ENCODE data around the gene SLC12A7.

The SLC12A7 gene

DNA sequence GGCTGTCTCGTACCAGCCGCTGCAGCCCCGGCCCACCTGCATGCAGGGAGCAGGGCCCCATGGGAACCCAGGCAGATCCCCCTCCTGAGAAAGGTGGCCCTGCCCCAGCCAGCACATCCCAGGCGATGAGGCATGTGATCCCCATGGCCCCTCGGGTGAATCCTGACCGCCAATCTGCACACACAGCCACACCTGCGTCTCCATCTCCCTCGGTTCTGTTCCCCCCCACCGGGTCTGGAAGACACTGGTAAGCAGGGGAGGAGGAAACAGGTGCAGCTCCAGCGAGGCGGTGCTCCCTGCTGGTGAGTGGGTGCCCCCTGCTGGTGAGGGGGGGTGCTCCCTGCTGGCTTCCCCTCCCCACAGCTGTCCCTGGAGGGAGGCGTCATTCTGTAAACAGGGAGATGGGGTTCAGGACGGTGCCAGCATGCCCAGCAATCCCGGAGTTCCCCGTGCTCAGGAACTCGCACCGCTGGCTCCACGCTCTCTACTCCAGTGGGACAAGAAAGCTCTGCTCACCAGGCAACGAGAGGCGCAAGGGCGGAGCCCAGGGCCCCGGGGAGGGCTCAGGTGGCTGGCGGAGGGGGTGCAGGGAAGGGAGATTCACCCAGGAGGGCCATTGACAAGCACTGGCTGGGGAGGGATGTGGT lies 28.4 kb upstream of the SLC12A7 start:
- H3K4me1 ChIP-seq (ENCODE audit: insufficient read depth, low read length): no peaks in the 10 kb centered on the region

DNA sequence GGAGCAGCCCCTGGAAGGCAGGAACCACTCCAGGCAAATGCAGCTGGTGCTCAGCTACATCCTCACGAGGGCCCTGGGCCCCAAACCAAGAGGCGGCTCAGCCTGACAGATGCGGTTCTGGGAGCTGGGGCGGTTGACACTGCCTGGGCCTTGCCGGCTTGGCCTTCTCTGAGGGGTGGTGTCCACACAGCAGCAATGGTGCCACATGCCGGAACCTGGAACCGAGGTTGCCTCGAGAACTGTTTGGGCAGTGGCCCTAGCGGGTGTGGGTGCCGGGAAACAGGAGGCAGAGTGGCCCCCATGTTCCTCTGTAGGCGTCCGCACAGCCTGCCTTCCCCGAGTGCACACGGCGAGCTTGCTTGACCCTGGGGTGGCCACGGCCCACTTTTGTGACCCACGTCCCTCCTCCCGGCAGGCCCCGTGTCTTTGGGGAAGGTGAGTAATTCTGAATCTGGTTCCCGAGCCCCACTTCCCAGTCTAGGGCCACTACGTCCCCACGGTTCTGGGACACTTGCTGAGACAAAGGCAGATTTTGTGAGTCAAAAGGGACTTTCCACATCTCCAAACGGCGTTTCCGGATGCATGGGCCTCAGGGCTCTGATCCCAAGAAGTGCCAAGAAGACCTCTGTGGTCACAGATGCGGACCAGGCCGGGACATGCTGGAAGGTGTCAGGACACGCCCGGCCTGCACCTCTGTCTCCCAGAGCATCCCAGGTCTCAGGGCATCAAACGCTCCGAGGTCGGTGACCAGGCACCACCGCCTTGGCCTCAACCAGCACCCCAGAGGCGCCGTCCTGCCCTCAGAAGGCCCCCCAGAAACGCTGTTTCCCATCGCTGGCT lies 27.7 kb upstream of the SLC12A7 start:
- Histone ChIP-seq H3K9me3 (ENCODE audit: insufficient read depth, low read depth, low read length) (no peaks in the 10 kb centered on the region), H3K27ac (ENCODE audit: low read depth, low read length) (no peak overlapping the region), H3K27me3 (ENCODE audit: insufficient read depth, low read length) (no peaks in the 10 kb centered on the region), H3K4me1 (ENCODE audit: insufficient read depth, low read length) (no peaks in the 10 kb centered on the region), H3K36me3 (ENCODE audit: insufficient read depth, low read length) (no peaks in the 10 kb centered on the region), H3K9ac (ENCODE audit: low read depth, low read length) (no peak overlapping the region), H3K4me3 (ENCODE audit: low read length) (no peak overlapping the region)
- 93% methylated on average over 37 of the region's 37 CpGs for WGBS

More for the DNA sequence above, 28.4 kb upstream of the SLC12A7 start:
- Histone ChIP-seq H3K9ac (ENCODE audit: low read depth, low read length) (no peak overlapping the region), H3K9me3 (ENCODE audit: insufficient read depth, low read depth, low read length) (no peaks in the 10 kb centered on the region), H3K36me3 (ENCODE audit: insufficient read depth, low read length) (no peaks in the 10 kb centered on the region), H3K27me3 (ENCODE audit: insufficient read depth, low read length) (no peaks in the 10 kb centered on the region), H3K27ac (ENCODE audit: low read depth, low read length) (no peak overlapping the region), H3K4me3 (ENCODE audit: low read length) (no peak overlapping the region)
- WGBS: 58% methylated on average over 22 of the region's 23 CpGs

DNA sequence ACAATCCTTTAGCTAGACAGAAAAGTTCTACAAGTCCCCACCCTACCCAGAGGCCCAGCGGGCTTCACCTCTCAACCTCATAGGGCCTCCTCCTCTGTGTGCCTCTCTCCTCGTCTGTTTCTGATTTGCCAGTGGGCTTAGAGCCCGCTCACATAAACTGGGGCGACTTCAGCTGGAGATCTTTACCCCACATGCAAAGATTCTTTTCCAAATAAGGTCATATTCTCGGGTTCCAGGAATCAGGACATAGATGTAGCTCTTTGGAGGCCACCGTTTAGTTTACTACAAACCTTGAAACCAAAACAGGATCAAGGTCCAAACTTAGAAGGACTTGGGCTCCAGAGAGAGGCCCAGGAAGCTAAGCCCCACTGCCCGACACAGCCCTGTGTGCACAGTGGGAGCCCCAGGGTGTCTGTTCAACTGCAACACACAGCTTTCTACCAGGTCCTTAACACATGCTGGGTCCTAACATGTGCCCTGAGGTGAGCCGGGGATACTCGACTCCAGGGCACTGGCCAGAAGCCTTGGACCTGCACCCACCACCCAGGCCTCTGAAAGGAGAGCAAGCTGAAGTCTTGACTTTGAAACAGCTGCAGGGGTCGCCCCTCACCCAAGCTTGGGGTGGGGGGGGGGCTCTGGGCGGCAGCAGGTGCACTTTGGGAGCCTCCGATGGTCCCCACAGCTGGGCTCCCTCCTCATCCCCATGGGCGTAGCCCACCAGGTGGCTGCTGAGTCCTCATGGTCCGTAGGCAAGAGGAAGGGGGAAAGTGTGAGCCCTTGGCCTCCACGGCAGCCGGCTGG lies 26.8 kb upstream of the SLC12A7 start:
- no peak overlapping the region for H3K9ac ChIP-seq (ENCODE audit: low read depth, low read length)
- no peaks in the 10 kb centered on the region for H3K9me3 ChIP-seq (ENCODE audit: insufficient read depth, low read depth, low read length)
- H3K27me3 ChIP-seq (ENCODE audit: insufficient read depth, low read length): no peaks in the 10 kb centered on the region
- H3K4me1 ChIP-seq (ENCODE audit: insufficient read depth, low read length): no peaks in the 10 kb centered on the region
- no peak overlapping the region for H3K27ac ChIP-seq (ENCODE audit: low read depth, low read length)
- H3K4me3 ChIP-seq (ENCODE audit: low read length): no peak overlapping the region
- no peaks in the 10 kb centered on the region for H3K36me3 ChIP-seq (ENCODE audit: insufficient read depth, low read length)
- WGBS: 92% methylated on average over 16 of the region's 16 CpGs

DNA sequence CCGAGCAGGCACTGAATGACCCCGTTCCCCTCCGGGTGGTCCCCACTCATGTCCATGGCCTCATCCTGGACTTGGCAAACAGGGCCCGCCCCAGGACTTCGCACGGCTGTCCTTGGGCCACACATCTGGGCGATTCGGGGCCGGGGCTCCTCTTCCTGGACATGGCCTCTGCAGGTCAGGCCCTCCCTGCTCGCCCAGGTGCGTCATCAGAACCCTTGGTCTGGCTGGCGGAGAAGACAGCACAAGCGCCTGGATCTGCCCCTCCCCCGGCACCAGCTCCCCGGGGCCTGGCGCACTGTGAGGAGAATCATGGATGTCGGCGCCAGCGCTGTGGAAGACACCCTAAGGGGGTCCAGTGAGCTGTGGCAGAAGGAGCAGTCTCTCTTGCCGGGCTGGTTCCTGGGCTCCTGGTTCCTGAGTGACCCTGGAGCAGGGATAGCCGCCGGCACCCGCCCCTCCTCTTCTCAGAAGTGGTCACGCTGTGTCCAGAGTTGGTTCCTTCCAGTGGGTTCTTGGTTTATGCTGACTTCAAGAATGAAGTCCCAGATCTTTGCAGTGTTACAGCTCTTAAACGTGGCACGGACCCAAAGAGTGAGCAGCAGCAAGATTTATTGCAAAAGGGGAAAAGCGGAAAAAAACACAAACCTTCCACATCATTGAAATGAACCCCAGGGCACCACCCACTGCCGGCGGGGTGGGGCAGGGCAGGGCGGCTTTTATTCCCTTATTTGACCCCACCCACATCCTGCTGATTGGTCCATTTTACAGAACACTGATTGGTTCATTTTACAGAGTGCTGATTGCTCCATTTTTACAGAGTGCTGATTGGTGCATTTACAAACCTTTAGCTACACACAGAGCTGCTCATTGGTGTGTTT lies 25.9 kb upstream of the SLC12A7 start:
- H3K27ac ChIP-seq (ENCODE audit: low read depth, low read length): no peak overlapping the region
- H3K9me3 ChIP-seq (ENCODE audit: insufficient read depth, low read depth, low read length): no peaks in the 10 kb centered on the region
- H3K4me3 ChIP-seq (ENCODE audit: low read length): no peak overlapping the region
- H3K9ac ChIP-seq (ENCODE audit: low read depth, low read length): no peak overlapping the region
- H3K27me3 ChIP-seq (ENCODE audit: insufficient read depth, low read length): no peaks in the 10 kb centered on the region
- 93% methylated on average over 30 of the region's 30 CpGs for whole genome bisulfite sequencing
- no peaks in the 10 kb centered on the region for H3K36me3 ChIP-seq (ENCODE audit: insufficient read depth, low read length)
- no peaks in the 10 kb centered on the region for H3K4me1 ChIP-seq (ENCODE audit: insufficient read depth, low read length)

DNA sequence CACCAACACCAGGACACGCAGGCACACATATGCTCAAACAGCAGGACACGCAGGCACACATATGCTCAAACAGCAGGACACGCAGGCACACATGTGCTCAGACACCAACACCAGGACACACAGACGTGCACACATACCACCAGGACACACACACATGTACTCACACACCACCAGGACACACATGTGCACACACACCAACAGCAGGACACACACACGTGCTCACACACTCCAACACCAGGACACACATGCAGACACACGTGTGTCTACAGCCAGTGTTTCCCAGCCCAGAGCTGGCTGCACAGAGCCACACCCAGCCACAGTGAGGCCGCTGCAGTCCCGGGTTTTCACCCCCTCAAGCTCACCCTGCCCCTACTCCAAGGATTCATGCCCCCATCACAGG lies 25.0 kb upstream of the SLC12A7 start:
- 91% methylated on average over 8 of the region's 8 CpGs for WGBS
- Histone ChIP-seq H3K4me1 (ENCODE audit: insufficient read depth, low read length) (no peaks in the 10 kb centered on the region), H3K27me3 (ENCODE audit: insufficient read depth, low read length) (no peaks in the 10 kb centered on the region)

DNA sequence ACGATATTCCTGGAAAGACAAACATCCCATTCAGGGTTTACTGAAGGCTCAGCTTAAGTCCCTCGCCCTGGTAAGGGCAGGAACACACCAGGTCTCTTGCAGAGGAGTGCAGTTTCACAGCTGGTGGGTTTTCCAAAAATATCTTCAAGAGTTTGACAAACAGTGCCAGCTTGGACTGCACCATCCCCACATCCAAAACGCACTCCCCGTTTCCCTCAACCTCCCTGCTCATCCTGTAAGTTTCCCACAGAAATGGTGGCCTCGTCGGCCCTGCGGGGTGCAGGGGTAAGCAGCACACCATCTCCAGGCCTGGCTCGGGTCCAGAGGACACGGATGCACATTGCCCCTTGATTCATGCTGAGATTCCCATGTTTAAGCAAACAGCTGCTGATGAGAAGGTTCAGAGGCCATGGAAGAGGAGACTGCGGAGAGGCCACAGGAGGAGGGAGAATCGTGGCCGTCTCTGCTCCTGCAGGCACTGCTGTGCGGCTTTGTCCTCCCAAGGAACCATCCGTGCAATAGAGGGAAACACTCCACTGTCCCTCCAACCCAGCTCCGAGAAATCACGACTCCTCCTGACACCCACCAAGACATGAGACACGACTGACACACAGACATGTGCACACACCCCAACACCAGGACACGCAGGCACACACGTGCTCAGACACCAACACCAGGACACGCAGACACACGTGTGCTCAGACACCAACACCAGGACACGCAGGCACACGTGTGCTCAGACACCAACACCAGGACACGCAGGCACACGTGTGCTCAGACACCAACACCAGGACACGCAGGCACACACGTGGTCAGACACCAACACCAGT lies 24.0 kb upstream of the SLC12A7 start:
- Histone ChIP-seq H3K27ac (ENCODE audit: low read depth, low read length) (no peak overlapping the region), H3K4me3 (ENCODE audit: low read length) (no peak overlapping the region), H3K4me1 (ENCODE audit: insufficient read depth, low read length) (no peaks in the 10 kb centered on the region), H3K27me3 (ENCODE audit: insufficient read depth, low read length) (no peaks in the 10 kb centered on the region), H3K36me3 (ENCODE audit: insufficient read depth, low read length) (no peaks in the 10 kb centered on the region), H3K9me3 (ENCODE audit: insufficient read depth, low read depth, low read length) (no peaks in the 10 kb centered on the region), H3K9ac (ENCODE audit: low read depth, low read length) (no peak overlapping the region)
- 93% methylated on average over 27 of the region's 27 CpGs for WGBS

More for the DNA sequence above, 25.0 kb upstream of the SLC12A7 start:
- H3K27ac ChIP-seq (ENCODE audit: low read depth, low read length): no peak overlapping the region
- H3K36me3 ChIP-seq (ENCODE audit: insufficient read depth, low read length): no peaks in the 10 kb centered on the region
- no peak overlapping the region for H3K9ac ChIP-seq (ENCODE audit: low read depth, low read length)
- no peaks in the 10 kb centered on the region for H3K9me3 ChIP-seq (ENCODE audit: insufficient read depth, low read depth, low read length)
- no peak overlapping the region for H3K4me3 ChIP-seq (ENCODE audit: low read length)

DNA sequence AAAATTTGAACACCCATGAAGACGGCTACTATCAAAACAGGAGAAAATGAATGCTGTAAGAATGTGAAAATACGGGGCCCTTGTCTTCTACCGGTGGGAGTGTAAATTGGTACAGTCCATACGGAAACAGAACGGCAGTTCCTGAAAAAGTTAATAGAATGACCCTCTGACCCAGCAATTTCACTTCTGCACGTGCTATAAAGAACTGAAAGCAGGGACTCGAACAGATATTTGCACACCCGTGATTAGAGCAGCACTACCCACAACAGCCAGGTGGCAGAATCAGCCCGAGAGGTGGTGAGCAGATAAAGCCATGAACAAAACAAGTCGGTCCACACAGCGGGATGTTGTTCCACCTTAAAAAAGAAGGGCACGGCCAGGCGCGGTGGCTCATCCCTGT lies 22.6 kb upstream of the SLC12A7 start:
- H3K27me3 ChIP-seq (ENCODE audit: insufficient read depth, low read length): no peaks in the 10 kb centered on the region
- no peak overlapping the region for H3K27ac ChIP-seq (ENCODE audit: low read depth, low read length)
- no peaks in the 10 kb centered on the region for H3K36me3 ChIP-seq (ENCODE audit: insufficient read depth, low read length)
- 91% methylated on average over 14 of the region's 14 CpGs for WGBS
- H3K4me1 ChIP-seq (ENCODE audit: insufficient read depth, low read length): no peaks in the 10 kb centered on the region
- no peaks in the 10 kb centered on the region for H3K9me3 ChIP-seq (ENCODE audit: insufficient read depth, low read depth, low read length)
- no peak overlapping the region for H3K9ac ChIP-seq (ENCODE audit: low read depth, low read length)
- H3K4me3 ChIP-seq (ENCODE audit: low read length): no peak overlapping the region

DNA sequence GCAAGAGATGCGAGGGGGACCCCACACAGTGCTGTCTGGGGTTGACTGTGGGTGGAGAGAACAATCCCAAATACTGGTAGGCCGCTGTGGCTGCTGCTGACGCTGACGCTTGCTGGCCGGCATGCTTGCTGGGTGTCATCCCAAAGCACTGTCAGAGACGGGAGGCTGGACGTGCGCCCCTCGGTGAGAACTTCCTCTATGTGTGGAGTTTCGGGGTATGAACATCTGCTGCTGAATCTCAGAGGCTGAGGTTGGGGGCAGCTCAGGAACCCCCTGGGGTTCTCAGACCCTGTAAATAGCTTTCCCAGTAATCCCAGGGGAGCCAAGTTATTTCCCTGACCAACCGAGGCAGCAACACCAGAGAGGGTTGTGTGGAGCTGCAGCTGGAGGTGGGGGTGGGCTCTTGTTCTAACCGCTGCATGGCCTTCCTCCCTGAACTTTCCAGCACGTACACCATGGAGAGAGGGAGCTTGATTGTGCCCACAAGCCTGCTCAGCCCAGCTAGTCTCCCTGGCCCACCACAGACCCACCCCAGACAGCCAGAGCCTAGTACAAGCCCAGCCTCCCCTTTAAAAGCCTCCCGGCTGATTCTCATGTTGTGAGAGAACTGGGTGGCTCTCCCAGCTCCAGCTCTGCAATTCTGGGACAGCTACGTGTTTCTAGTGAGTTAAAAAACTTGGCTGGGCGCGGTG lies 21.8 kb upstream of the SLC12A7 start:
- H3K27me3 ChIP-seq (ENCODE audit: insufficient read depth, low read length): no peaks in the 10 kb centered on the region
- 80% methylated on average over 17 of the region's 17 CpGs for WGBS
- no peak overlapping the region for H3K4me3 ChIP-seq (ENCODE audit: low read length)
- no peaks in the 10 kb centered on the region for H3K4me1 ChIP-seq (ENCODE audit: insufficient read depth, low read length)
- H3K27ac ChIP-seq (ENCODE audit: low read depth, low read length): no peak overlapping the region
- no peaks in the 10 kb centered on the region for H3K36me3 ChIP-seq (ENCODE audit: insufficient read depth, low read length)
- no peaks in the 10 kb centered on the region for H3K9me3 ChIP-seq (ENCODE audit: insufficient read depth, low read depth, low read length)
- no peak overlapping the region for H3K9ac ChIP-seq (ENCODE audit: low read depth, low read length)

DNA sequence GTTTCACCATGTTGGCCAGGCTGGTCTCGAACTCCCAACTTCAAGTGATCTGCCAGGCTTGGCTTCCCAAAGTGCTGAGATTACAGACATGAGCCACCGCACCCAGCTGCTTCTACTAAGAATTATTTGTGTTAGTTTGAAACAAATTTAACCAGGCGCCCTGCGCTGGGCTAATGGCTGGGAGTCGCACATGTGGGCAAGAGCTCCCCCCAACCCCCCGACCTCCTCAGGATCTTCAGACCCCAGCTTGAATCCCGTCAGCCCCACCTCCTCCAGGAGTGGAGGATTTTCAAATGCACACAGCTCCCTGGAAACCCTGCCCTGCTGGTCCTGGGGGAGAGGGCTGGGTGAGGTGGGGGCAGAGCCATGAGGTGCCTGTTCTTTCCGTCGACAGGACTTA lies 21.2 kb upstream of the SLC12A7 start:
- no peaks in the 10 kb centered on the region for H3K36me3 ChIP-seq (ENCODE audit: insufficient read depth, low read length)
- H3K4me3 ChIP-seq (ENCODE audit: low read length): no peak overlapping the region
- no peak overlapping the region for H3K9ac ChIP-seq (ENCODE audit: low read depth, low read length)
- H3K4me1 ChIP-seq (ENCODE audit: insufficient read depth, low read length): no peaks in the 10 kb centered on the region
- H3K9me3 ChIP-seq (ENCODE audit: insufficient read depth, low read depth, low read length): no peaks in the 10 kb centered on the region
- WGBS: 83% methylated on average over 9 of the region's 9 CpGs
- H3K27me3 ChIP-seq (ENCODE audit: insufficient read depth, low read length): no peaks in the 10 kb centered on the region
- no peak overlapping the region for H3K27ac ChIP-seq (ENCODE audit: low read depth, low read length)

Data from HUES64 (cell line).